Gastroesophageal sphincter (tissue), 3 donors: ENCODE results near the gene PCNA.

Source experiments
- EP300 ChIP-seq: sonication (generic); formaldehyde crosslinking; IDR thresholded peaks from one replicate; pipeline ENCODE4 v1.6.1; 2017; ENCODE audit warnings: antibody characterized with exemption, mild to moderate bottlenecking
- POLR2A ChIP-seq, 2 donors: fragments of 450-650 bp; IDR thresholded peaks; one replicate each; pipeline ENCODE4 v1.6.1; 2017; ENCODE audit warnings: antibody characterized with exemption in 2 of 2, mild to moderate bottlenecking in 2 of 2, moderate library complexity in 1 of 2
- POLR2AphosphoS5 ChIP-seq: sonication (generic); formaldehyde crosslinking; IDR thresholded peaks from one replicate; pipeline ENCODE4 v1.6.1; 2017; ENCODE audit warnings: antibody characterized with exemption
- TF ChIP-seq, protein P1 (sequence below), 4 experiments: fragments of 200-600 bp in 2 of 4; fragments of 450-650 bp in 2 of 4; sonication (generic) in 1 of 4; IDR thresholded peaks; one replicate each; pipeline ENCODE4 v1.5.1; 2017 to 2019; ENCODE audit warnings: antibody characterized with exemption in 4 of 4, mild to moderate bottlenecking in 2 of 4, moderate library complexity in 2 of 4

DNA sequence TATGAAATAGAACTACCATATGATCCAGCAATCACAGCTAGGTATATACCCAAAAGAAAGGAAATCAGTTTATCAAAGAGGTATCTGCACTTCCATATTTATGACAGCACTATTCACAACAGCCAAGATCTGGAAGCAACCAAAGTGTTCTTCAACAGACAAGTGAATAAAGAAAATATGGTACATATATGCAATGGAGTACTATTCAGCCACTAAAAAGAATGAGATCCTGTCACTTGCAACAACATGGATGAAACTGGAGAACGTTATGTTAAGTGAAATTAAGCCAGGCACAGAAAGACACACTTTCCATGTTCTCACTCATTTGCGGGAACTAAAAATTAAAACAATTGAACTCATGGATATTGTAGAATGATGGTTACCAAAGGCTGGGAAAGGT is 15.3 kb downstream of the PCNA start:
- TF ChIP-seq, protein P1, sequence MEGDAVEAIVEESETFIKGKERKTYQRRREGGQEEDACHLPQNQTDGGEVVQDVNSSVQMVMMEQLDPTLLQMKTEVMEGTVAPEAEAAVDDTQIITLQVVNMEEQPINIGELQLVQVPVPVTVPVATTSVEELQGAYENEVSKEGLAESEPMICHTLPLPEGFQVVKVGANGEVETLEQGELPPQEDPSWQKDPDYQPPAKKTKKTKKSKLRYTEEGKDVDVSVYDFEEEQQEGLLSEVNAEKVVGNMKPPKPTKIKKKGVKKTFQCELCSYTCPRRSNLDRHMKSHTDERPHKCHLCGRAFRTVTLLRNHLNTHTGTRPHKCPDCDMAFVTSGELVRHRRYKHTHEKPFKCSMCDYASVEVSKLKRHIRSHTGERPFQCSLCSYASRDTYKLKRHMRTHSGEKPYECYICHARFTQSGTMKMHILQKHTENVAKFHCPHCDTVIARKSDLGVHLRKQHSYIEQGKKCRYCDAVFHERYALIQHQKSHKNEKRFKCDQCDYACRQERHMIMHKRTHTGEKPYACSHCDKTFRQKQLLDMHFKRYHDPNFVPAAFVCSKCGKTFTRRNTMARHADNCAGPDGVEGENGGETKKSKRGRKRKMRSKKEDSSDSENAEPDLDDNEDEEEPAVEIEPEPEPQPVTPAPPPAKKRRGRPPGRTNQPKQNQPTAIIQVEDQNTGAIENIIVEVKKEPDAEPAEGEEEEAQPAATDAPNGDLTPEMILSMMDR (IDR thresholded peaks at IDR 0.05): no peak
- TF ChIP-seq POLR2AphosphoS5: no peak
- no peak for TF ChIP-seq EP300
- no peak for TF ChIP-seq POLR2A (IDR thresholded peaks at IDR 0.05)
